Measurements from ENCODE around the gene SLC9B2. TPM values are rescaled to one million over a fixed set of nuclear protein-coding genes. Genes with fewer than 3 reads are reported as not detected.

SLC9B2 gene
- total and polyA plus RNA-seq, 10 of the 15 experiments (the other 5 are each of a cell fraction or from before 2014, with no cell fraction given) = 8.9 to 32.5 (median 25.3) TPM

DNA sequence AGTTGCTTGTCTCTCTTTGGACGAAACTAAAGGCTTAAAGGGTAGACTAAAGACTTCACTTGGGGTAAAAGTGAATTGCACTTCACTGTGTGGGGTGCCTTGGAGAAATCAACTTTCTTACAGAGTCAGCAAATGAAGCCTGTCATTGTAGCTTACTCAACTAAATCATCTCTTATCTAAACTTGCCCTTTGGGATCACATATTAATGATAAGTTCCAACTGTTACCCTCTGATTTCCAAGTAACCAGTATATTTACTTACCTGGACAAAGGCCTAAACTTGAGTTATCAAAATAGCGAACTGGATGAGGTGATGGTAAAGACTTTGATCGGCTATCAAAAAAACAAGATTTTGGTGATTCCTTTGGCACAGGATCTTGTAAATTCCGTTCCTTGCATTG, 32.0 kb upstream of the SLC9B2 start:
- Histone ChIP-seq H3K4me1 (ENCODE audit: control insufficient read depth, insufficient read depth, low read length) (no peaks in the 10 kb centered on the region), H3K27ac (ENCODE audit: control insufficient read depth, insufficient read depth) (no peak overlapping the region), H3K79me2 (ENCODE audit: control insufficient read depth, insufficient read depth, low read length) (no peaks in the 10 kb centered on the region), H3K9ac (ENCODE audit: control insufficient read depth, insufficient read depth, low read length) (no peak overlapping the region), H2AFZ (ENCODE audit: control insufficient read depth, low read depth, low read length) (no peak overlapping the region), H3K4me2 (ENCODE audit: control insufficient read depth, insufficient read depth) (no peak overlapping the region), H3K9me3 (replicated peaks; ENCODE audit: control insufficient read depth, insufficient read depth, low read length) (no peaks in the 10 kb centered on the region), H4K20me1 (ENCODE audit: control insufficient read depth, insufficient read depth) (no peaks in the 10 kb centered on the region), H3K4me3 (no peak overlapping the region), H3K27me3 (replicated peaks in 1 of 2; ENCODE audit: control insufficient read depth in 2 of 2, insufficient read depth in 2 of 2, low read length in 1 of 2) (no peaks in the 10 kb centered on the region), H3K36me3 (ENCODE audit: control insufficient read depth in 2 of 2, insufficient read depth in 2 of 2, low read length in 1 of 2) (peaks cover 1 to 18% of the 10 kb centered on the region in 2 experiments; a peak in 2 of 4 replicates)
- FAIRE-seq (no peak), DNase-seq (ENCODE audit: low read depth, low spot score) (no peak), ATAC-seq (no peak)
- WGBS (ENCODE audit: insufficient coverage, insufficient replicate concordance, low lambda C conversion rate, missing lambda C conversion rate) = 95% methylated on average over 4 of the region's 4 CpGs
- ChIA-PET SMC1A (ENCODE audit: uncharacterized antibody, unreplicated experiment) (no interaction called here), CTCF (no interaction called here), RAD21 (ENCODE audit: unreplicated experiment) (interaction anchor here (1.0 to 1.1 kb wide), 2 partner anchors 9 to 15 kb away, joined by 3 read pairs; partner anchors contain the start of gene BDH2), POLR2A (no interaction called here)
- in situ Hi-C loops (cut with MboI) (no loop called here), intact Hi-C loops (cut with micrococcal nuclease; ENCODE audit: unreplicated experiment) (no loop called here)
- TF ChIP-seq, protein P1, sequence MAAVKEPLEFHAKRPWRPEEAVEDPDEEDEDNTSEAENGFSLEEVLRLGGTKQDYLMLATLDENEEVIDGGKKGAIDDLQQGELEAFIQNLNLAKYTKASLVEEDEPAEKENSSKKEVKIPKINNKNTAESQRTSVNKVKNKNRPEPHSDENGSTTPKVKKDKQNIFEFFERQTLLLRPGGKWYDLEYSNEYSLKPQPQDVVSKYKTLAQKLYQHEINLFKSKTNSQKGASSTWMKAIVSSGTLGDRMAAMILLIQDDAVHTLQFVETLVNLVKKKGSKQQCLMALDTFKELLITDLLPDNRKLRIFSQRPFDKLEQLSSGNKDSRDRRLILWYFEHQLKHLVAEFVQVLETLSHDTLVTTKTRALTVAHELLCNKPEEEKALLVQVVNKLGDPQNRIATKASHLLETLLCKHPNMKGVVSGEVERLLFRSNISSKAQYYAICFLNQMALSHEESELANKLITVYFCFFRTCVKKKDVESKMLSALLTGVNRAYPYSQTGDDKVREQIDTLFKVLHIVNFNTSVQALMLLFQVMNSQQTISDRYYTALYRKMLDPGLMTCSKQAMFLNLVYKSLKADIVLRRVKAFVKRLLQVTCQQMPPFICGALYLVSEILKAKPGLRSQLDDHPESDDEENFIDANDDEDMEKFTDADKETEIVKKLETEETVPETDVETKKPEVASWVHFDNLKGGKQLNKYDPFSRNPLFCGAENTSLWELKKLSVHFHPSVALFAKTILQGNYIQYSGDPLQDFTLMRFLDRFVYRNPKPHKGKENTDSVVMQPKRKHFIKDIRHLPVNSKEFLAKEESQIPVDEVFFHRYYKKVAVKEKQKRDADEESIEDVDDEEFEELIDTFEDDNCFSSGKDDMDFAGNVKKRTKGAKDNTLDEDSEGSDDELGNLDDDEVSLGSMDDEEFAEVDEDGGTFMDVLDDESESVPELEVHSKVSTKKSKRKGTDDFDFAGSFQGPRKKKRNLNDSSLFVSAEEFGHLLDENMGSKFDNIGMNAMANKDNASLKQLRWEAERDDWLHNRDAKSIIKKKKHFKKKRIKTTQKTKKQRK (IDR thresholded peaks at IDR 0.05; ENCODE audit: low read depth, low read length) = no peak
- TF ChIP-seq, protein P2, sequence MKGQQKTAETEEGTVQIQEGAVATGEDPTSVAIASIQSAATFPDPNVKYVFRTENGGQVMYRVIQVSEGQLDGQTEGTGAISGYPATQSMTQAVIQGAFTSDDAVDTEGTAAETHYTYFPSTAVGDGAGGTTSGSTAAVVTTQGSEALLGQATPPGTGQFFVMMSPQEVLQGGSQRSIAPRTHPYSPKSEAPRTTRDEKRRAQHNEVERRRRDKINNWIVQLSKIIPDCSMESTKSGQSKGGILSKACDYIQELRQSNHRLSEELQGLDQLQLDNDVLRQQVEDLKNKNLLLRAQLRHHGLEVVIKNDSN (IDR thresholded peaks at IDR 0.05; ENCODE audit: borderline replicate concordance, extremely low read length, insufficient read depth, low read depth, low read length) = no peak
- TF ChIP-seq YY1 (IDR thresholded peaks at IDR 0.05; ENCODE audit: low read depth, low read length) (no peak), EGR1 (IDR thresholded peaks at IDR 0.05; ENCODE audit: borderline replicate concordance in 1 of 2, low read depth in 2 of 2, low read length in 2 of 2) (no peak)
- BruUV-seq (replicated peaks) = no TSS peak
